ENCODE results near the gene COL18A1. TPM values are rescaled to one million over a fixed set of nuclear protein-coding genes. Genes with fewer than 3 reads are reported as not detected.

The COL18A1 gene
- total RNA-seq, 1 experiment from 2014 or later: 3.4 TPM

DNA sequence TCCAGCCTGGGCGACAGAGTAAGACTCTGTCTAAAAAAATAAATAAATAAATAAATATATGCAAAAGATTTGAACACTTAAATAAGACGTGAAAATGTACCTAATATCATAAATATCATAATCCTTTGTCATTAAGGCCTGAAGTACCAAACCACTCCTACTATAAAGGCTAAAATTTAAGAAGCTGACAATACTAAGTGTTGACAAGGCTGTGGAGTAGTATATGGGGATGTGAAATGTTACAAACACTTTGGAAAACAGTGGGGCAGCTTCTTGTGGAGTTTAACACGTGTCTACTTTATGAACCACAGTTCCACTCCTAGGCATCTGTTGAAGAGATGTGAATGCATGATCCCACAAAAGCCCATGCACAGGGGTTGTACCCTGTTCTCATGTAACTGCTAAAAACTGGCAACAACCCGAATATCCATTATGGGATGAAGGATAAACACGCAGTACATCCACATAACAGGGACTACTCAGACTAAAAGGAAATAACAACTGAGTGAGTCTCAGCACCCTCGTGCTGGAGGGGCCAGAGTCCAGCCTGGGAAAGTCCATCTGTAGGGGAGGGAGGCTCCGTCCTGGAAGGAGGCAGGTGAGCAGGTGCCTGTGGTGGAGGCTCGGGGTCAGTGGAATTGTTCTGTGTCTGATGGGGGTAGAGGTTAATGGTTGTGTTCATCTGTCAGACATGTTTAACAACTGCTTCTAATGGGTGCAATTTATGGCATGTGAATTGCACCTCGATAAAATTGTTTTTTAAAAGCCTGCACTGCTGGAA lies 143.9 kb downstream of the COL18A1 start:
- no peak for TF ChIP-seq CTCF (IDR thresholded peaks at IDR 0.05; ENCODE audit: unreplicated experiment)
- H3K4me3 Mint-ChIP-seq (ENCODE audit: unreplicated experiment): no peak overlapping the region
- DNase-seq (ENCODE audit: unreplicated experiment): no peak
- H3K27ac Mint-ChIP-seq (ENCODE audit: low read depth, unreplicated experiment): no peak overlapping the region
- no peaks in the 10 kb centered on the region for H3K27me3 Mint-ChIP-seq (ENCODE audit: insufficient read depth, unreplicated experiment)
- H3K4me1 Mint-ChIP-seq (ENCODE audit: insufficient read depth, unreplicated experiment): peaks cover 14% of the 10 kb centered on the region
- no peaks in the 10 kb centered on the region for H3K9me3 Mint-ChIP-seq (ENCODE audit: unreplicated experiment)
- CTCF ChIA-PET: no interaction called here
- no TSS peak for BruUV-seq (replicated peaks)
- POLR2A ChIA-PET: no interaction called here
- intact Hi-C loops (cut with micrococcal nuclease): no loop called here
- peaks cover 6% of the 10 kb centered on the region for H3K36me3 Mint-ChIP-seq (ENCODE audit: insufficient read depth, unreplicated experiment)

GRCh38 chr21:45549626-45550463 lies 144.9 kb downstream of the COL18A1 start:
- Mint-ChIP-seq H3K36me3 (ENCODE audit: insufficient read depth, unreplicated experiment) (peaks cover 6% of the 10 kb centered on the region), H3K27ac (ENCODE audit: low read depth, unreplicated experiment) (no peak overlapping the region), H3K27me3 (ENCODE audit: insufficient read depth, unreplicated experiment) (no peaks in the 10 kb centered on the region), H3K4me3 (ENCODE audit: unreplicated experiment) (no peak overlapping the region), H3K9me3 (ENCODE audit: unreplicated experiment) (no peaks in the 10 kb centered on the region), H3K4me1 (ENCODE audit: insufficient read depth, unreplicated experiment) (peaks cover 18% of the 10 kb centered on the region)
- intact Hi-C loops (cut with micrococcal nuclease): loop anchor here (5.0 kb wide), 1 partner anchor 332 kb away; no protein-coding TSS in a partner anchor
- ChIA-PET CTCF (interaction anchor here (1.2 kb wide), 1 partner anchor 412 kb away, joined by 3 read pairs; no protein-coding TSS in a partner anchor), POLR2A (no interaction called here)
- no peak for TF ChIP-seq CTCF (IDR thresholded peaks at IDR 0.05; ENCODE audit: unreplicated experiment)
- BruUV-seq (replicated peaks): no TSS peak
- DNase-seq (ENCODE audit: unreplicated experiment): no peak

DNA sequence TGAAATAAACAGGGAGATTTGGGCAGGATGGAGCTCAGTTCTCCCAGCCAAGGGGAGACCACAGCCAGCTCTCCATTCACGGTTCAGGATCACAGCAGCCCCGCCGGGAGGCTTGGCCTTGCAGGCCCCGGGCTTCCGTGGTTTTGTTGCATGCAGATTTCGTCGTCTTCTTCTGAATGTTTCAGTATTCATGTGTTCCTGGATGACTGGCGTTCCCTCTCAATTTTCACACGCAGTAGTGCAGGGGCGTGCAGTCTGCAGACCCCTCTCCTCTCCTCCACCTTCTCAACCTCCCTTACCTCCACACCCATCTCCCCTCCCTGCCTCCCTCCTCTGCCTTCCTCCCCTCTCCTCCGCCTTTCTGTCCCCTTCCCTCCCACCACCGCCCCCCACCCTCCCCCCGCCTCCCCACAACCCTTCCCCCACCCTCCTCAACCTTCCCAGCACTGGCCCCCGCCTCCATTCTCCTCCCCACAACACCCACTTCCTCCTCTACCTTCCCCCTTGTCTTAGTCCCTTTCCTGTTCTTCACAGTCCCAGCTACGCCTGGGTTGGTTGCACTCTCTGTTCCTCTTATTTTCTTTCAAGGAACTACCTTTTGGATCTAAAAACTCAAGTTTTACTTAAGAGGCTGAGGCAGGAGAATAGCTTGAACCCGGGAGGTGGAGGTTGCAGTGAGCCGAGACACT lies 145.7 kb downstream of the COL18A1 start:
- TF ChIP-seq CTCF (IDR thresholded peaks at IDR 0.05; ENCODE audit: unreplicated experiment): no peak
- no peak for DNase-seq (ENCODE audit: unreplicated experiment)
- Mint-ChIP-seq H3K36me3 (ENCODE audit: insufficient read depth, unreplicated experiment) (peaks cover 6% of the 10 kb centered on the region), H3K27ac (ENCODE audit: low read depth, unreplicated experiment) (peak overlapping the region; percentile 92), H3K27me3 (ENCODE audit: insufficient read depth, unreplicated experiment) (no peaks in the 10 kb centered on the region), H3K4me3 (ENCODE audit: unreplicated experiment) (no peak overlapping the region), H3K4me1 (ENCODE audit: insufficient read depth, unreplicated experiment) (peaks cover 19% of the 10 kb centered on the region), H3K9me3 (ENCODE audit: unreplicated experiment) (no peaks in the 10 kb centered on the region)
- ChIA-PET CTCF (interaction anchor here (0.7 to 1.2 kb wide), 3 partner anchors 46 to 413 kb away, joined by 3 to 5 read pairs (median 4); no protein-coding TSS in a partner anchor), POLR2A (interaction anchor here (1.1 to 1.6 kb wide), 2 partner anchors 12 to 79 kb away, joined by 3 to 5 read pairs; no protein-coding TSS in a partner anchor)
- no TSS peak for BruUV-seq (replicated peaks)
- intact Hi-C loops (cut with micrococcal nuclease): loop anchor here (5.0 kb wide), 1 partner anchor 332 kb away; no protein-coding TSS in a partner anchor

Measured in MCF 10A (cell line).